Nephron (organoid): ENCODE measurements around the gene EHF.

Experiments used
- H3K27ac Mint-ChIP-seq, 3 experiments: 2 replicates each; pipeline ENCODE4 v1.8.0; 2020; ENCODE audit warnings: mixed read lengths in 3 of 3, mild to moderate bottlenecking in 2 of 3, moderate library complexity in 1 of 3
- H3K27me3 Mint-ChIP-seq: 2 replicates; pipeline ENCODE4 v1.8.0; 2021; ENCODE audit warnings: low read depth, mild to moderate bottlenecking, moderate library complexity, mixed read lengths
- H3K36me3 Mint-ChIP-seq: 2 replicates; pipeline ENCODE4 v1.8.0; 2020; ENCODE audit warnings: low read depth, mixed read lengths
- H3K4me1 Mint-ChIP-seq: 2 replicates; pipeline ENCODE4 v1.8.0; 2020; ENCODE audit warnings: mixed read lengths
- H3K4me3 Mint-ChIP-seq, 3 experiments: 2 replicates each; pipeline ENCODE4 v1.8.0; 2020; ENCODE audit warnings: mild to moderate bottlenecking in 3 of 3, mixed read lengths in 3 of 3, moderate library complexity in 2 of 3
- H3K9me3 Mint-ChIP-seq: 2 replicates; pipeline ENCODE4 v1.8.0; 2020; ENCODE audit warnings: mixed read lengths
- TF ChIP-seq, protein P1 (sequence below), 3 experiments: fragments of 200-600 bp; sonication (generic); IDR thresholded peaks; one replicate each; pipeline ENCODE4 v1.5.0; 2021; ENCODE audit warnings: antibody characterized with exemption in 3 of 3; ENCODE audit not compliant: unreplicated experiment in 3 of 3

Gene EHF

GRCh38 chr11:34647131-34647530, 26.2 kb downstream of the EHF start:
- Mint-ChIP-seq H3K4me3 (no peak overlapping the region), H3K36me3 (no peaks in the 10 kb centered on the region), H3K27me3 (no peaks in the 10 kb centered on the region), H3K9me3 (no peaks in the 10 kb centered on the region), H3K27ac (no peak overlapping the region), H3K4me1 (peaks cover 9% of the 10 kb centered on the region)
- TF ChIP-seq, protein P1, sequence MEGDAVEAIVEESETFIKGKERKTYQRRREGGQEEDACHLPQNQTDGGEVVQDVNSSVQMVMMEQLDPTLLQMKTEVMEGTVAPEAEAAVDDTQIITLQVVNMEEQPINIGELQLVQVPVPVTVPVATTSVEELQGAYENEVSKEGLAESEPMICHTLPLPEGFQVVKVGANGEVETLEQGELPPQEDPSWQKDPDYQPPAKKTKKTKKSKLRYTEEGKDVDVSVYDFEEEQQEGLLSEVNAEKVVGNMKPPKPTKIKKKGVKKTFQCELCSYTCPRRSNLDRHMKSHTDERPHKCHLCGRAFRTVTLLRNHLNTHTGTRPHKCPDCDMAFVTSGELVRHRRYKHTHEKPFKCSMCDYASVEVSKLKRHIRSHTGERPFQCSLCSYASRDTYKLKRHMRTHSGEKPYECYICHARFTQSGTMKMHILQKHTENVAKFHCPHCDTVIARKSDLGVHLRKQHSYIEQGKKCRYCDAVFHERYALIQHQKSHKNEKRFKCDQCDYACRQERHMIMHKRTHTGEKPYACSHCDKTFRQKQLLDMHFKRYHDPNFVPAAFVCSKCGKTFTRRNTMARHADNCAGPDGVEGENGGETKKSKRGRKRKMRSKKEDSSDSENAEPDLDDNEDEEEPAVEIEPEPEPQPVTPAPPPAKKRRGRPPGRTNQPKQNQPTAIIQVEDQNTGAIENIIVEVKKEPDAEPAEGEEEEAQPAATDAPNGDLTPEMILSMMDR (IDR thresholded peaks at IDR 0.05; ENCODE audit: unreplicated experiment in 3 of 3), result no peak

DNA sequence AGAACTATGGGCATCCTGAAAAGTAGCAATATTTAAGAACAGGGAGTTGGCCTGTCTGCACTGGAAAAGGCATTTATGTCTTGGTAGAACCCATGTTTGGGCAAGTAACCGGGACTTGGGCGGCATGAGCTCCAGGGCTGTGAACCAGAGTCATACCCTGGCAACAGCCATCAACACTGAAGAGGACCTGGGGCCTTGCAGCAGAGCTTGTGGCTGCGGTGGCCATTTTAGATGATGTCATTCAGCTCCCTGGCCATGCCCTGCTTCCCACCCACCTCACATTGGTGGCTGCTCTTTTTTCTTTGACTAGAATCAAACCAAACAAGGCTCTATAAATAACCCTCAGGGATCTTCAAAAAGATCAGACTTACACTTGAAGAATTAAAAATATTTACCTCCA, 26.6 kb downstream of the EHF start:
- TF ChIP-seq, protein P1 (IDR thresholded peaks at IDR 0.05; ENCODE audit: unreplicated experiment in 3 of 3), result no peak
- H3K9me3 Mint-ChIP-seq, result no peaks in the 10 kb centered on the region
- no peaks in the 10 kb centered on the region for H3K27me3 Mint-ChIP-seq
- H3K4me1 Mint-ChIP-seq, result peaks cover 7% of the 10 kb centered on the region
- no peak overlapping the region for H3K27ac Mint-ChIP-seq
- H3K36me3 Mint-ChIP-seq, result no peaks in the 10 kb centered on the region
- H3K4me3 Mint-ChIP-seq, result no peak overlapping the region

GRCh38 chr11:34648036-34648435, 27.1 kb downstream of the EHF start:
- H3K27ac Mint-ChIP-seq, result no peak overlapping the region
- TF ChIP-seq, protein P1 (IDR thresholded peaks at IDR 0.05; ENCODE audit: unreplicated experiment in 3 of 3), result no peak
- H3K36me3 Mint-ChIP-seq, result no peaks in the 10 kb centered on the region
- H3K9me3 Mint-ChIP-seq, result no peaks in the 10 kb centered on the region
- H3K27me3 Mint-ChIP-seq, result peaks cover 2% of the 10 kb centered on the region
- no peak overlapping the region for H3K4me3 Mint-ChIP-seq
- peaks cover 5% of the 10 kb centered on the region for H3K4me1 Mint-ChIP-seq

DNA sequence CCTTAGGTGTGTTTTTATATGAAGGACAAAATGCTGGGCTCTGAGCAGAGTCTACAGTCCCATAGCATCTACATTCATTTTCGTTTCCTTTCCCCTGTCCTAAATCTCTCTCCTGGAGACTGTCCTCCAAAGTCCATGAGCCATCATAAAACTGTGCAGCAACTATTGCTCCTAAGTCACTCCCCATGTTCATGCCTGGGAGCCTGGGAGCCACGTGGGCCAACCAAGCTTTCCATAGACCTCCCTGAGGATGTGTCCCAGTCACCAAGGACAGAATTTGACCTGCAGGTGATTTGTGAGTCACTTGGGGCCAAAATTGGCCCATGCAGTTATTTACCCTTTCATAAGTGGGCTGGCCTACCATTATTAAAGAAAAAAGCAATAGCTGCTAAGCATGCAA, 28.7 kb downstream of the EHF start:
- no peak overlapping the region for H3K4me3 Mint-ChIP-seq
- H3K36me3 Mint-ChIP-seq, result no peaks in the 10 kb centered on the region
- no peak overlapping the region for H3K27ac Mint-ChIP-seq

DNA sequence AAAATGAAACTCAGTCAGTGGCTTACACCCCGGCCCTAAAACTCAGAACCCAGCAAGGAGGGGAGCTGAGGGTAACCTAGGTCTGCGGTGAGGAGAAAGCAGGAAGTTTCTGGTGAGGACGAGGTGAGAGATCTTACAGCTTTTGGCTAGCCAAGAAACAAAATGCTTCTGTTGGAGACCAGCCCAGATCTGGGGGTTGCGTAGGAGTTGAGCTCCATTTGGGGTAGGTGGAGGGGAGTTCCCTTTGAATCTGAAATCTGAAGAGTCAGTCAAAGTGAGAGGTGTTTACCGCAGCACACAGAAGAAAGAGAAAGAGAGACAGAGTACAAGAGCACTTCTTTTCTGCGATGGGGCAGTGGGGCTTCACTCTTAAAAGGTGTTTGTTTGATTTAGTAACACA, 29.6 kb downstream of the EHF start:
- Mint-ChIP-seq H3K36me3 (no peaks in the 10 kb centered on the region), H3K4me1 (peaks cover 5% of the 10 kb centered on the region), H3K27me3 (peaks cover 7% of the 10 kb centered on the region), H3K4me3 (no peak overlapping the region), H3K9me3 (no peaks in the 10 kb centered on the region), H3K27ac (no peak overlapping the region)
- TF ChIP-seq, protein P1 (IDR thresholded peaks at IDR 0.05; ENCODE audit: unreplicated experiment in 3 of 3), result no peak

More for the DNA sequence above, 28.7 kb downstream of the EHF start:
- H3K27me3 Mint-ChIP-seq, result peaks cover 7% of the 10 kb centered on the region
- TF ChIP-seq, protein P1 (IDR thresholded peaks at IDR 0.05; ENCODE audit: unreplicated experiment in 3 of 3), result no peak
- peaks cover 5% of the 10 kb centered on the region for H3K4me1 Mint-ChIP-seq
- no peaks in the 10 kb centered on the region for H3K9me3 Mint-ChIP-seq

DNA sequence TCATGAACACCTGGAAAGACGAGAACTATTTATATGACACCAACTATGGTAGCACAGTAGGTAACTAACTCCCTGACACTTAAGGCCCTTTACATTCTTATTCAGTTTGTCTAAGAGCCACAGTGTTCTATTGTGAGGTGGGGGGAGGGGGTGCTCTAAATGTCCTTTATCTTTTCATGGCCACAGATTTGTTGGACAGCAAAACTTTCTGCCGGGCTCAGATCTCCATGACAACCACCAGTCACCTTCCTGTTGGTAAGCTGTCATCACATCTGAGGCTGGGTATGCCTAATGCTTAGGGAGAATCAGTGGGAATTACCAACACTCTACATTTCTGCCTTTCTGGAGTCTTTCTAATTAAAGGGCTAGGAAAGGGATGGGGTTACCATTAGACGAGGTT, 30.7 kb downstream of the EHF start:
- H3K36me3 Mint-ChIP-seq, result no peaks in the 10 kb centered on the region
- no peaks in the 10 kb centered on the region for H3K9me3 Mint-ChIP-seq
- no peak overlapping the region for H3K27ac Mint-ChIP-seq
- TF ChIP-seq, protein P1 (IDR thresholded peaks at IDR 0.05; ENCODE audit: unreplicated experiment in 3 of 3), result no peak
- no peak overlapping the region for H3K4me3 Mint-ChIP-seq
- H3K27me3 Mint-ChIP-seq, result peaks cover 7% of the 10 kb centered on the region
- H3K4me1 Mint-ChIP-seq, result peaks cover 5% of the 10 kb centered on the region
